Uterus (tissue), 4 donors: ENCODE data around the gene PPP1R8. TPM values are rescaled to one million over a fixed set of nuclear protein-coding genes. Genes with fewer than 3 reads are reported as not detected.

Experiments used
- DNase-seq, 2 donors: peaks; one replicate each; pipeline ENCODE4 v3.0.0-alpha.2; 2019 to 2020
- H3K27ac ChIP-seq, 2 donors: fragments of 200-600 bp; sonication (generic); 1 replicate in 1 of 2; 2 replicates in 1 of 2; pipeline ENCODE4 v1.5.1; 2016 to 2018
- H3K27me3 ChIP-seq, 2 donors: fragments of 200-600 bp; sonication (generic); one replicate each; pipeline ENCODE4 v1.5.1; 2018 to 2019; ENCODE audit warnings: control low read depth in 1 of 2
- H3K36me3 ChIP-seq, 2 donors: fragments of 200-600 bp; sonication (generic); one replicate each; pipeline ENCODE4 v1.5.1; 2019; ENCODE audit warnings: control low read depth in 1 of 2
- H3K4me1 ChIP-seq, 2 donors: fragments of 200-600 bp; sonication (generic); one replicate each; pipeline ENCODE4 v1.5.1; 2018 to 2019; ENCODE audit warnings: control low read depth in 1 of 2
- H3K4me3 ChIP-seq, 2 donors: fragments of 200-600 bp; sonication (generic); 1 replicate in 1 of 2; 2 replicates in 1 of 2; pipeline ENCODE4 v1.5.1; 2018 to 2019; ENCODE audit warnings: mild to moderate bottlenecking in 1 of 2
- H3K9me3 ChIP-seq, 2 donors: fragments of 200-600 bp; sonication (generic); one replicate each; pipeline ENCODE4 v1.5.1; 2019; ENCODE audit warnings: control low read depth in 1 of 2
- CTCF ChIP-seq, 4 experiments: fragments of 200-600 bp in 2 of 4; fragments of 450-650 bp in 2 of 4; sonication (generic) in 2 of 4; IDR thresholded peaks; one replicate each; pipeline ENCODE4 v1.5.1; 2016 to 2019; ENCODE audit warnings: antibody characterized with exemption in 4 of 4, mild to moderate bottlenecking in 2 of 4, moderate library complexity in 1 of 4
- POLR2A ChIP-seq, 2 donors: fragments of 450-650 bp; IDR thresholded peaks; one replicate each; pipeline ENCODE4 v1.6.1; 2016; ENCODE audit warnings: antibody characterized with exemption in 2 of 2, mild to moderate bottlenecking in 1 of 2, moderate library complexity in 1 of 2
- intact Hi-C: fragments of 100-400 bp; cut with DNase I; formaldehyde crosslinking; loops from one replicate; pipeline ENCODE4 v1.15.1; 2023; ENCODE audit warnings: low total_unique reads
- total RNA-seq, 4 donors: library from RNA; depleted of rRNA in 3 of 4; stranded (reverse); fragments of >200 nt in 3 of 4; gene quantifications; one replicate each; pipeline versions ENCODE4 v1.1.0 to v1.2.4, GENCODE V29; 2014 to 2023
- donor health status: DM: yes; HTN: yes; CAD: no.

PPP1R8 gene
- total RNA-seq, 4 donors from 2014 or later, result 32.3 to 57.5 (median 43.6) TPM

- Histone ChIP-seq H3K36me3 (no peaks in the 10 kb centered on the region), H3K4me1 (no peaks in the 10 kb centered on the region), H3K4me3 (no peak overlapping the region), H3K9me3 (no peaks in the 10 kb centered on the region), H3K27ac (no peak overlapping the region), H3K27me3 (no peaks in the 10 kb centered on the region)
- DNase-seq, result no peak
- intact Hi-C loops, result no loop called here
- TF ChIP-seq CTCF (IDR thresholded peaks at IDR 0.05) (no peak), POLR2A (IDR thresholded peaks at IDR 0.05) (no peak)
Observed at GRCh38 chr1:27862671-27863537, 32.3 kb downstream of the PPP1R8 start.

- H3K36me3 ChIP-seq, result no peaks in the 10 kb centered on the region
- no peaks in the 10 kb centered on the region for H3K9me3 ChIP-seq
- DNase-seq, result no peak
- intact Hi-C loops, result no loop called here
- H3K27ac ChIP-seq, result no peak overlapping the region
- no peaks in the 10 kb centered on the region for H3K4me1 ChIP-seq
- H3K4me3 ChIP-seq, result no peak overlapping the region
- TF ChIP-seq CTCF (IDR thresholded peaks at IDR 0.05), result no peak
- no peak for TF ChIP-seq POLR2A (IDR thresholded peaks at IDR 0.05)
- H3K27me3 ChIP-seq, result no peaks in the 10 kb centered on the region
Observed at GRCh38 chr1:27863538-27863915, 32.9 kb downstream of the PPP1R8 start.

- Histone ChIP-seq H3K27me3 (no peaks in the 10 kb centered on the region), H3K9me3 (no peaks in the 10 kb centered on the region), H3K36me3 (no peaks in the 10 kb centered on the region), H3K27ac (no peak overlapping the region), H3K4me3 (no peak overlapping the region), H3K4me1 (no peaks in the 10 kb centered on the region)
- intact Hi-C loops, result no loop called here
- no peak for TF ChIP-seq CTCF (IDR thresholded peaks at IDR 0.05)
- no peak for TF ChIP-seq POLR2A (IDR thresholded peaks at IDR 0.05)
- no peak for DNase-seq
Observed at GRCh38 chr1:27864264-27864895, 33.8 kb downstream of the PPP1R8 start.

- Histone ChIP-seq H3K36me3 (no peaks in the 10 kb centered on the region), H3K4me3 (no peak overlapping the region), H3K4me1 (no peaks in the 10 kb centered on the region), H3K9me3 (no peaks in the 10 kb centered on the region), H3K27me3 (no peaks in the 10 kb centered on the region), H3K27ac (no peak overlapping the region)
- TF ChIP-seq POLR2A (IDR thresholded peaks at IDR 0.05) (no peak), CTCF (IDR thresholded peaks at IDR 0.05) (no peak)
- no peak for DNase-seq
- intact Hi-C loops, result no loop called here
Observed at GRCh38 chr1:27865821-27866220, 35.2 kb downstream of the PPP1R8 start.

GRCh38 chr1:27868556-27868931 lies 38.0 kb downstream of the PPP1R8 start:
- Histone ChIP-seq H3K4me1 (peaks cover 0 to 4% of the 10 kb centered on the region in 2 donors), H3K27ac (no peak overlapping the region), H3K4me3 (no peak overlapping the region), H3K9me3 (no peaks in the 10 kb centered on the region), H3K36me3 (no peaks in the 10 kb centered on the region), H3K27me3 (no peaks in the 10 kb centered on the region)
- TF ChIP-seq CTCF (IDR thresholded peaks at IDR 0.05) (no peak), POLR2A (IDR thresholded peaks at IDR 0.05) (no peak)
- DNase-seq, result no peak
- intact Hi-C loops, result no loop called here
